Posterior vena cava (tissue), 2 donors: ENCODE data around the gene NFIX. TPM values are rescaled to one million over a fixed set of nuclear protein-coding genes. Genes with fewer than 3 reads are reported as not detected.

Experiments
- DNase-seq: peaks from one replicate; pipeline ENCODE4 v3.0.0-alpha.2; 2020; ENCODE audit warnings: low spot score
- intact Hi-C, 2 donors: fragments of 100-400 bp; cut with DNase I; formaldehyde crosslinking; loops; one replicate each; pipeline versions ENCODE4 v1.14.1 to v1.14.2; 2022 to 2023
- total RNA-seq, 2 donors: library from RNA; stranded (reverse); fragmentation: NEBNext Ultra II Directional; extraction: Animal tissue kit (Norgen Biotek cat#: 25700); gene quantifications; one replicate each; pipeline ENCODE4 v1.2.1, GENCODE V29; 2021
- donor health status: DM: yes; HTN: yes; CAD: no.
- donor health status: DM: yes; HTN: yes; CAD: no.

The NFIX gene
- total RNA-seq, 2 donors from 2014 or later = 242 to 327 TPM

GRCh38 chr19:13073263-13073662 lies 78.0 kb downstream of the NFIX start:
- intact Hi-C loops = no loop called here
- no peak for DNase-seq

- intact Hi-C loops = no loop called here
Observed at GRCh38 chr19:13074378-13074777, 79.1 kb downstream of the NFIX start.

GRCh38 chr19:13076320-13076719 lies 81.0 kb downstream of the NFIX start:
- intact Hi-C loops = no loop called here
- DNase-seq = no peak

More at GRCh38 chr19:13074378-13074777, 79.1 kb downstream of the NFIX start:
- DNase-seq = no peak

GRCh38 chr19:13076787-13077186 lies 81.5 kb downstream of the NFIX start:
- intact Hi-C loops = no loop called here
- no peak for DNase-seq

- no peak for DNase-seq
- intact Hi-C loops = no loop called here
Observed at GRCh38 chr19:13077240-13077639, 82.0 kb downstream of the NFIX start.

- intact Hi-C loops = no loop called here
- no peak for DNase-seq
Observed at GRCh38 chr19:13078381-13078780, 83.1 kb downstream of the NFIX start.

- intact Hi-C loops = no loop called here
- DNase-seq = no peak
Observed at GRCh38 chr19:13078897-13079541, 83.7 kb downstream of the NFIX start.

GRCh38 chr19:13079542-13079986 lies 84.3 kb downstream of the NFIX start:
- no peak for DNase-seq
- intact Hi-C loops = no loop called here

- intact Hi-C loops = no loop called here
- DNase-seq = no peak
Observed at GRCh38 chr19:13082192-13083007, 87.1 kb downstream of the NFIX start.

GRCh38 chr19:13083008-13083404 lies 87.7 kb downstream of the NFIX start:
- no peak for DNase-seq
- intact Hi-C loops = no loop called here

GRCh38 chr19:13083627-13084026 lies 88.4 kb downstream of the NFIX start:
- DNase-seq = no peak
- intact Hi-C loops = no loop called here

- no peak for DNase-seq
- intact Hi-C loops = no loop called here
Observed at GRCh38 chr19:13085666-13086065, 90.4 kb downstream of the NFIX start.

- intact Hi-C loops = no loop called here
- no peak for DNase-seq
Observed at GRCh38 chr19:13086341-13086740, 91.1 kb downstream of the NFIX start.

GRCh38 chr19:13087295-13087694 lies 92.0 kb downstream of the NFIX start:
- DNase-seq = no peak
- intact Hi-C loops = no loop called here

GRCh38 chr19:13087795-13088537 lies 92.7 kb downstream of the NFIX start:
- no peak for DNase-seq
- intact Hi-C loops = no loop called here

- no peak for DNase-seq
- intact Hi-C loops = no loop called here
Observed at GRCh38 chr19:13089139-13089856, 94.0 kb downstream of the NFIX start.

- intact Hi-C loops = loop anchor here (5.0 to 10.0 kb wide), 2 partner anchors 75 to 93 kb away; partner anchors contain the start of gene NFIX (in 1 of the 2)
- DNase-seq = no peak
Observed at GRCh38 chr19:13089857-13090507, 94.7 kb downstream of the NFIX start.

GRCh38 chr19:13090511-13091231 lies 95.4 kb downstream of the NFIX start:
- intact Hi-C loops = loop anchor here (5.0 to 10.0 kb wide), 2 partner anchors 76 to 93 kb away; partner anchors contain the start of gene NFIX (in 1 of the 2)
- DNase-seq = no peak
